Activated CD8-positive, alpha-beta memory T cell treated with anti-CD3 and anti-CD28 coated beads for 48 hours (primary cell): ENCODE measurements around the gene MYO3B.

ENCODE experiments used
- DNase-seq, 3 experiments: peaks; one replicate each; pipeline ENCODE4 v3.0.0-alpha.2; 2020; ENCODE audit warnings: low read depth in 2 of 3, low spot score in 2 of 3

The MYO3B gene

DNA sequence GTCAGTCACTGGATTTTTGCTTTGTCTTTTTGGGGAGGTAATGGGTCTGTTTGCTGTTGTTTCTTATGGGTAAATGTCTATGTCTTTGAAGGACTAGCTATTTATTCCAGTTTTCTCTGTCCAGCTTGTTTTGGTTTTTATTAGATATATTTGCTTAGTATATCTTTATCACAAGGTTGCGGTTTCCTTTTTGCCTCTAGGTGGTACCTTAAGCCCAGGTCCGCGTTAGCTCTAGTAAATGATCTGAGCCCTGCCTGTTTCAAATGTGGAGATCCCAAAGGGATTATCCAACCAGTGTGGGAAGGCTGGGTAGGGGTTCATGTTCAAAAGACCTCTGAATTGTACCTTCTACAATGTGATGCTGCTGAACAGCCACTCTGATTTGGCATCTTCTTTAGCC lies 114.5 kb downstream of the MYO3B start:
- no peak for DNase-seq

DNA sequence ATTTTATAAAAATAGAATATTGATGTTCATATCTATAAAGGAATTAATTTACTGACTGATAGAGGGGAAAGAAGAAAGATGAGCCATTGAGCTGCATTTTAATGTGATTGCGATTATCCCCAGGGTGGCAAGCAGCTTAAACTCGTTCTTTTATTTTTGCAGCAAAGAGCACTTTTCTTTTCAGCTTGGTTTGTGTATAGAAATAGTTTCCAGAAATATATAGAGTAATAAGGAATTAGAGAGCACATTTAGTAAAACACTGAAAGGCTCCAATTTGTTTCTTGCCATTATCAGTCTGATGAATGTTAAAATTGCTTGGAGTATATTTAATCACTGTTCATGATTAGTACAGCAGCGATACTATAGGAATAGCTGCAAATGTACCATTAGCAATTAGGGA lies 119.5 kb downstream of the MYO3B start:
- DNase-seq, result no peak

DNA sequence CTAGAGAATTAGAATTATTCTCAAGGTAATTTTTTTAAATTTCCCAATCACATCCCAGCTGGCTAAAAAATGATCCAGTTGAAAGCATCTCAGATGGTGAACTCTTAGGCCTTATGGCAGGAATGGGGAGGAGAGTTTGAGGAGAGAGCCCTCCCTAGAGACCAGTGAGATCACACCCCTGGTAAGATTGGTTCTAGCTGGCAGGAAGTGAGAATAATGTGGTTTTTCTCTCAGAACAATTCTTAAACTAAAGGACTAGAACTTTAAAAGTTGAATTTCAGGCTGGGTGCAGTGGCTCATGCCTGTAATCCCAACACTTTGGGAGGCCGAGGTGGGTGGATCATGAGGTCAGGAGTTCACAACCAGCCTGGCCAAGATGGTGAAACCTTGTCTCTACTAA lies 120.2 kb downstream of the MYO3B start:
- DNase-seq, result no peak

DNA sequence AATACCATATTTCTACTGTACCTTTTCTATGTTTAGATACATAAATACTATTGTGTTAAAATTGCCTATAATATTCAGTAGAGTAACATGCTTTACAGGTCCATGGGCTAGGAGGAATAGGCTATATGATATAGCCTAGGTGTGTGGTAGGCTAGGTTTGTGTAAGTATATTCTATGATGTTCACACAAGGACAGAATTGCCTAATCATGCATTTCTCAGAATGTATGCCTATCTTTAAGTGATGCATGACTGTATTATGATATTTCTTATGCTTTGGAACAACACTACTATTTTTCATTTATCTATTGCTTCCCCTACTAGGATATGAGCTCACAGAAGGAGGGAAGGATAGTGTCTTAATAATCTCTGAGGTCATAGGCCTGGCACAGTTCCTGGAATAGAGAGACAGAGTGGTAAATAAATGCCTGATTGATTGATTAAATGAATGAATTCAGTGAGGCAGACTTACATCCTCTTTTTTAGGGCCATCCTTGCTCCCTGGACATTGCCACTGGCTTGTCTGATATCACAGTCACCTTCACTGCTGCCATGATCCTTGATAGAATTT lies 121.0 kb downstream of the MYO3B start:
- no peak for DNase-seq

DNA sequence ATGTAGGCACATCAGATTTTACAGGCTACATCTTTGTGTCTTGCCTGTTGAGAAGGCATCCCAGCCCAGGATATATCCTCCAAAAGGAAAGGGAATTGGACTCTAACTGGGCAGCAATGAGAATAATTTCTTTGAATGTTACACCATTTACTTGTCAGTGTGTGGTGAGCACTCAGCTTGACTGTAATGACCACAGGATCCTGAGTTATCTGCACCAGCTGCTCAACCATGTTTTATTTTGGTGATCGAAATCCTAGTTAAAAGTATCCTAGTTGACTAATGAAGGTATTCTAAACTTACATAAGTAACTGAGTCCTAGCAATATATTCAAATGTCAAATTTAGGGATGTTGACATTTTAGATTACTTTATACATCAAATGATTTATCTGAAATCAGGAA lies 123.0 kb downstream of the MYO3B start:
- no peak for DNase-seq

DNA sequence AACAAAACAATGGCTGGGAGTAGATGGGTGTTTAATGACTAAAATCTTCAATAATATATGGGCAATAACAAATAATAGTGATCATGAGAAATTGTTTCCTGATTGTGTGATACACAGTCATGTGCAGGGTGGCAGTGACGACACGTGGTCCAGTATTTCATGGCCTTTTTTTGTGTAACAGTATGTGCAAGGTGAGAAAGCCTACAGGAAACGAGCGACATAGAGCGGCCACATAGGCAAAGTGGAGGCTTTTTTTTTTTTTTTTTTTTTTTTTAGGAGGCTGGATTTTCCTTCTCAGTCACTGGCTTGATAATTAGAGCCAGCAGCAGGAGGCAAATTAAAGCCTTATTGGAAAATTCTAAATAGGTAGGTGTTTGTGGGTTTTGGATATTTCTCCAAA lies 123.7 kb downstream of the MYO3B start:
- no peak for DNase-seq

DNA sequence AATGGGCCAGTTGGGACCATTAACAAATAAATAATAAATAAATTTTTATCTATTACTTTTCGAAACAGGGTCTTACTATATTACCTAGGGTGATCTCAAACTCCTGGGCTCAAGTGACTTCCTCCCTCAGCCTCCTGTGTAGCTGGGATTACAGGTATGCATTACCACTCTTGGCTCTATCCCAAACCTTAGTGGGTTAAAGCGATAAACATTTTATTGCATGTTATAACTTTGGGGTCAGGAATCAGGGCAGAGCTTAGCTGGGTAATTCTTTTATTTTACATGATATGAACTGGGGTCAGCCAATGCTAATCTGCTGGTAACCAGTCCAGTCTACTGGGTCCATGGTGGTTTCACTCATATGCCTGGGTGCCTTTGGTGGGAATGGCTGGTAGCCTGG lies 127.8 kb downstream of the MYO3B start:
- no peak for DNase-seq

DNA sequence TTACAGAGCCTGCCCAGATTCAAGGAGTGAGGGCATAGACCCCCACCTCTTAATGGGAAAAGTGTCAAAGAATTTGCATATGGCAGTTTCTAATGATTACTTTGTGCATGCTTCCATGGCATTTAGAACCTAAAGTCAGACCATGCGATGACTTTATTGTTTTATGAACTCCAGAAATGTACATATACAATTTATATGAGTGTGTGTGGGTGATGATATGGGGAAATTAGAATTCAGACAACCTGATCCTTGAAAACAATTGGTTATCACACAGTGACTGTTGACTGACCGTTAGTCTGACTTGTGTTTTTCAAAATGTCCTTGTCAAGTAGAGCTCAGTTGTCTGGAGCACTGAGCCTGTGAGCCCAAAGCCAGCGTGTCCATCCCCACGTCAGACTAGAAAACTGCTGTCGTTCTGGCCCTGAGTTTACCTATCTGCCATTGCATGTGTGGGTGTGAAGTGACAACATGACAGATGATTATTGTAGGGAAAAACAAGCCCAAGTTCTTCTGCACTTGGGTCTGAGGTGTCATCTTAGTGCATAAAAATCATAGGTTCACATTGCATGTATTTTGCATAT lies 128.4 kb downstream of the MYO3B start:
- no peak for DNase-seq

DNA sequence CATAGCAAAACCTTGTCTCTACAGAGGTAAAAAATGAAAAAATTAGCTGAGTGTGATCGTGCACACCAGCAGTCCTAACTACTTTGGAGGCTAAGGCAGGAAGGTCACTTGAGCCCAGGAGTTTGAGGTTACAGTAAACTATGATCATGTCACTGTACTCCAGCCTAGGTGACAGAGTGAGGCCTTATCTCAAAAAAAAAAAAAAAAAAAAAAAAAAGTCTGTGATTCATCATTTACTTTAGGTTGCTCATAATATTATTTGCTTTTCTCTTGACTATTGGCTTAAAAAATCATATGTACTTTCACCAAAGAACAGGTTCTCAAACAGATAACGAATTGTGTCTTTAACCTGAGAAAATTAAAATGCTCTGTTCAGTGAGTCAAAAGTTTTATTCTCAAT lies 129.1 kb downstream of the MYO3B start:
- no peak for DNase-seq

DNA sequence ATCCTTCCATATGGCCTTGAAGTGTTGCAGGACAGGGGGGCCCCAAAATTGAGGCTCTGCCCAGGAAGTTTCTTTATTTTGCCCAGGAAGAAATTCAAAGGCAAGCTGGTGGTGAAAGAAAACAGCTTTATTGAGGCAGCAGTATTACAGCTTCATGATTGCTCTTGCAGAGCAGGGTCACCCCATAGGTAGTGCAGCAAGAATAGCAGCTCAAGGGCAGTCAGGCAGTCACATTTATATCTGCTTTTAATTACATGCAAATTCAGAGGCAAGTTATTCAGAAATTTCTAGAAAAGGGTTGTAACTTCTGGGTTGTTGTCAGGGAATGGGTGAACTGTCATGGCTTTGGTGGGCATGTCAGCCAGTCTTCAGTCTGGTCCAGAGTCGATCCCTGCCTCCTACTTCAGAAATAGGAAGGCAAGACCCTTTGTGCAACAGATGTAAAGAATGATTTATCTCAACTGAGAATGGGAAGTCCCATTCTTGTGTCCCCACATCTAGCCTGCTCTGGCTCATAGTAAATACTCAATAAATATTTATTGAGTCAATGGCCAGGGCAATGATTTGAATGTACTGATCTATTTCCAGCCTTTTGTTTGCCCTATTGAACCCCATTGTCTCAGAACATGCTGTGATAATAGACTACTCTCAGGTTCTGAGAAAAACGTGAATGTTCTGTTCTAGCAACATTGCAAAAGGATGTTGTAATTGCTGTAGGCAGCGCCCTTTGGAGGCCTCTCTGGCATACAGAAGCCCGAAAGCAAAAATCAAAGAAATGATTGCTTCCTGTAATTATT lies 129.8 kb downstream of the MYO3B start:
- no peak for DNase-seq

DNA sequence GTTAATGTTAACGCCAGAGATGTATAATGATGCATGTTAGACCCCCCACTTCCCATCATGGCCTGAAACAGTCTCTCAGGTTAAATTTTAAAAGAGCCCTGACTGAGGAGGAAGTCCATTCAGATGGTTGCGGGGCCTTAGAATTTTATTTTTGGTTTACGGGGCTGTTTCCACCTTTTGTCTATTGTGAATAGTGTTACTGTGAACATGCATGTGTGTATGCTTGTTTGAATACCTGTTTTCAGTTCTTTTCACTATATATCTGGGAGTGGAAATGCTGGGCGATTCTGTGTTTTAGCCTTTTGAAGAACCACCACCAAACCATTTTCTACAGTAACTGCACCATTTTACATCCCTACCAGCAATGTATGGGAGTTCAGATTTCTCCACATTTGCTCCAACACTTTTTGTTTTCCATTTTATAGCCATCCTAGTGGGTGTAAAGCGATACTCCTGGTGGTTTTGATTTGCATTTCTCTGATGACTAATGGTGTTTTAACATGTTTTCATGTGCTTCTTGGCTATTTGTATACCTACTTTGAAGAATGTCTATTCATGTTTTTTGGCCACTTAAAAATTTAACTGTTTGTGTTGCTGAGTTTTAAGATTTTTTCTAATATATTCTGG lies 133.0 kb downstream of the MYO3B start:
- DNase-seq, result no peak

DNA sequence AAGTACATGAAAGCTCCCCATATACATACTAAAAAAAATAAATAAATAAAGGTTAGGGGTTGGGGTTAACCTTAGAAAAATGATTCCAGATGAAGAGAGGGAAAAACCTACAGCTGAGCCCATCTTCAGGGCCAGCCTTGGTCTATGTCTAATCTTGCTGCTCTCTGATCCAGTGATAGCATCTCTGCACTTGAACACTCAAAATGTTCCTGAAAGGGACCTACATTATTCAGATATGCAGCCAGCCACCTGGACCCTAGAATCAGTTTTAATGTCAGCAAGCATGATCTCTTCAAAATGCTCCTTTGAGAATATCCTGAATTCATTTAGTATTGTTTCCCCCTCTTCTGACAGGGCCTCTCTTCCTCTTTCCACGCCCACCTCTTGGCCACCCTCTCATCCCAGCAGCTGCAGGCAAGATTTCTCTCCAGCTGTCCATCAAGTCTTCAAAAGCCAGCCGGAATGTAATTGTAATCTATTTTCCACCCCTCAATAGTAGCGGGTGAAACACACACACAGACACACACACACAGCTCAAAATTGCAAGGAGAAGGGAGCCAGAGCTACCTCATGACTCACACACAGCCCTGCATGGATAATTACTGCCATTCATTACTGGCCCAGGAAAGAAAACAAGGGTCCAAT lies 135.5 kb downstream of the MYO3B start:
- DNase-seq, result no peak

DNA sequence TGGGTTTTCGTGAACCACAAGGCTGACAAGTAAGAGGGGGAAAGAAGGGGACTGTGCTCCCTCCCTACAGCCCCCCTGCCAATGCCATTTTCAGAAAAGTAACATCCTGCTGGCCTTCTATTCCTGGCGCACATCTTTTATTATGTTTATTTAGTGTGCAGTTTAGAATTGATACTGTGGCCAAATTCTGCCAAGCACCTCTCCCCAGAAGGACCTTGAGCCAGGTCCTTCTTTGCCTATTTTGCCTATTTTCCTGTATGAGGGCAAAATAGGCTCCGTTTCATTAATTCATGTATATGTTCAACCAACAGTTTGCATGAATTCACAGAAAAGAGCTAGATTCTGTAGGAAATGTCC lies 136.0 kb downstream of the MYO3B start:
- DNase-seq, result no peak

DNA sequence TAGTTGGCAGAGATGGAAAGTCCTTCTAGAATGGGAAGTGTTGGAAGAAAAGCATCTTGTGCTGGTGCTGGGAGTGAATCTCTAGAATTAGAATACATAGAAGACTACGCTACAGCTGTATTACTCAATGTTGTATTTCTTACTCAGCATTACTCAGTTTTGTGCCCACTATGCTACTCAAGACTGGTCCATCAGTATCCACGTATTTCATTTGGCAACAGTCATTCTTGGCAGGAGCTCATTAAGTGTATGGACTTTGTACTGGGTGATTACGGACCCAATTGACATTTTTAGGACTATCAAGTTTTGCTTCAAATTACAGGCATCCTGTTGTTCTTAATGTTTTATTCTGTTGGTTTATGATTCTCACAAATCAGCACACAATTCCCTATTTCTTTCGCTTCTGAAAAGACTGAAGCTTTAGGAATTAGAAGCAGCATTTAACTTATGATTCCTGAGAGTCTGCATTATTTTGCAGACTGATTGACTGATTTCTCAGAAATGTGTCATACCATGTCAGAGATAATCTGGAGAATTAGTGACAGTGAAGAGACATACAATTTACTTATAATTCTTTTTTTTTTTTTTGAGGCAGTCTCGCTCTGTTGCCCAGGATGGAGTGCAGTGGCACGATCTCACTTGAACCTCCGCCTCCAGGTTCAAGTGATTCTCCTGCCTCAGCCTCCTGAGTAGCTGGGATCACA lies 136.9 kb downstream of the MYO3B start:
- no peak for DNase-seq

DNA sequence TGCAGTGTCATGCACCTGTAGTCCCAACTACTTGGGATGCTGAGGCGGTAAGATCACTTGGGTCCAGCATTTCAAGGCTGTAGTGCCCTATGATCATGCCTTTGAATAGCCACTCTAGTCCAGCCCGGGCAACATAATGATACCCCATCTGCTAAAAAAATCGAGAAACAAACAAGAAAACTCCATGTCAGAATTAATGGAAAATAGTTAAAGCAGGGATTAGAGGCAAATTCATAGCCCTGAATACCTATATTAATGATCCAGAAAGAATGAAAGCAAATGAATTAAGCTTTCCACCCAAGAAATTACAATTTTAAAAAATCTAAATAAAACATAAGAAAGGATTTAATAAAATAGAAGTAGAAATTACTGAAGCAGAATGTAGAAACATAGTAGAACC lies 143.0 kb downstream of the MYO3B start:
- DNase-seq, result no peak

DNA sequence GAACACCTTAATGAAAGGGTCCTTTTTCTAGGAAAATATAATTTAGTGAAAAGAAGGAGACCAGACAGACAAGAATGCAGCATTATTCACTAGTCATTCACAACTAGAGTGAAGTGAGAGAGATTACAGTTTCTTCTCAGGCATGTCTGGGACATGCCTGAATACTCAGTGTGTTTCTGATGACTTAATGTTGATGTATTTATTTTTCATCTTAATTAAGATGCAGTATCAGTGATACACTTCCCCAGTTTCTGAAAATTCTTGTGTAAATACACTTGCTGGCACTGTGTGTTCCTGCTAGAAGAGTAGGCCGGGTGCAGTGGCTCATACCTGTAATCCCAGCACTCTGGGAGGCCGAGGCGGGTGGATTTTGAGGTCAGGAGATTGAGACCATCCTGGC lies 143.6 kb downstream of the MYO3B start:
- DNase-seq, result no peak

DNA sequence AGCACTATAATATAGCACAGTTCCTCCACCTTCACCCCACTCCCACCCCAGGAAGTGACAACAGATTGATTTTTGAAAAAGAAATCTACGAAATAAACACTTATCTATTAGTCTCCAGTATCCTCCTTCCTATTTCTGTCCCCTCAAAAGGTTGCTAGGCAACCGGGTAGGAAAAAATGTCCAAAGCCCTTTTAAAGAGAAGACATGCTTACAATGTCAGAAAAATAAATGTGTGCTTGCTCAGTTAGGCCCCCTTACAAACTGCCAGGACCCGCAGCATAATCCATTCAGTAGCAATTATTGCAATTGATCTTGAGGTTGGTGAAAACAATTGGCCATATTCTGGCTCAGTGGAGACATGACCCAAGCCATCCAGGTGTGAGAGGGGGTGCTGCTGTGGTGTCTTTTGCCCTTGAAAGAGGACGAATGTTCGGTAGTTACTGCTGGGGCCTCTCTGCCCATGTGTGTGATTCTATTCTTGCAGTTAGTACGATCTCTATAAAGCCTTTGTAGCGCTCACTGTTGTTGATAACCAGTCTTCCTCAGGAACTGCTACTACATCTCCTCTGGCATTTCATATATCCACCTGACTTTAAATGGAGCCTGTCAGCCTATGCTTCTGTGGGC lies 144.3 kb downstream of the MYO3B start:
- no peak for DNase-seq

DNA sequence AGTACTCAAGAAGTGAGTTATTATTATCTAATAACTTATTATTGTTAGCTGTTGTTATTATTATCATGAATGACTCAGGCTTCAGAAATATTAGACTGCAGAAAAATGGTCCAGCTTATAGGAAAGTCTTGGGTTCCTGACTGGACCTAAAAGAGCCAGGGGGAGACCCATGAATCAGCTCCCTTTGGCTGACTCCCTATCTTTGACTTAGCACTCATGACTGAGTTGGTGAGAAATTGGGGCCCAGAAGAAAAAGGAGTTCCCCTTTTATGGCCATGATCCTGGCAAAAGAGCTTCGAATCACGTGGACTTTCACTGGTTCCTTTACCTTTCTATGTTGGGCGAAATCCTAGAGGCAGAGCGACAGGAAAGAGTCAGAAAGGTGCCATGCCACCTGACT lies 145.8 kb downstream of the MYO3B start:
- DNase-seq, result no peak

DNA sequence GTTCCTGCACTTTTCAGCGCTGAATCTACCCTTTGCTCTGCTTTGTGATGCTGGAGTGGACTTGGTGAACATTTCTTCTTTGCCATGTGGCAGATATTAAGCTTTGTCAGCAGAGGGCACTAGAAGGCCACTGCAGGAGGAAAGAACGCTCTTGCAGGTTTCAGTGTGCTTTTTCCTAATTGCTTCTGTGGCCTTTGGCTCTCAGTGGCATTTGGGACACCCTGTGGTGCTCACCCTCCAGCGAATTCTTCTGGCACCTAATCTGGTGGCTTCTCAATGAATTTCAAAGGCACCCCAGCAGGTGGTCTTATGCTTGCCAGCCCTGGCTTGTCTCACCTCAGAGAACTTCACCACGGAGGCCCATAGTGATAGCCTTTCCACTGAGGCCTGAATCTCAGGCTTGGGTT lies 146.7 kb downstream of the MYO3B start:
- peak in 1 of 3 experiments; percentile 0 for DNase-seq

DNA sequence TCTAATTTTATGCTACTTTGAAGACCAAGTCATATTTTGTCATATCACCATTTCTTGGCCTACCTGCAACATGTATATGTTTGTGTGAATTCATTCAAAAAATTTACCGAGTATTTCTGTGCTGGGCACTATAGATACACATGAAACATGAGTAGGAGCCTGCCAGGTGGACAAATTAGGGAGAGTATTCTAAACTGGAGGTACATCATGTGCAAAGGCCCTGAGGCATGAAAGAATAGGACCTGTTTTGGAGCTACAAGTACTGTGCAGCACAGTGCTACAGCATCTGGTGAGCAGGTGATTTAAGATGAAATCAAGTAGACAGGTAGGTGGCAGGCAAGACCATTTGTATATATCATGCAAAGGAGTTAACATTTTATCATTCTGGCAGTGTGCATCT lies 152.9 kb downstream of the MYO3B start:
- no peak for DNase-seq
